Upper lobe of left lung (tissue), 4 donors: ENCODE results near the gene ZNF526.

ENCODE experiments used
- CTCF ChIP-seq, 6 experiments: fragments of 450-650 bp in 4 of 6; fragments of 200-600 bp in 2 of 6; sonication (generic) in 2 of 6; IDR thresholded peaks; one replicate each; pipeline ENCODE4 v1.5.1; 2016 to 2019; ENCODE audit warnings: antibody characterized with exemption in 6 of 6
- POLR2AphosphoS5 ChIP-seq, 2 donors: sonication (generic); formaldehyde crosslinking; IDR thresholded peaks; one replicate each; pipeline ENCODE4 v1.5.1; 2017; ENCODE audit warnings: antibody characterized with exemption in 2 of 2

GRCh38 chr19:42275517-42275916 lies 55.4 kb downstream of the ZNF526 start:
- TF ChIP-seq CTCF (IDR thresholded peaks at IDR 0.05) (no peak), POLR2AphosphoS5 (IDR thresholded peaks at IDR 0.05) (no peak)
